ENCODE results near the gene COX7A2.

- TF ChIP-seq CTCF (IDR thresholded peaks at IDR 0.05; ENCODE audit: borderline replicate concordance, extremely low read depth, low read length, poor library complexity, severe bottlenecking) (no peak), EZH2 (IDR thresholded peaks at IDR 0.05; ENCODE audit: borderline replicate concordance, low read depth, low read length, severe bottlenecking) (no peak)
These were observed 24.8 kb upstream of the COX7A2 start for GRCh38 chr6:75268121-75268987.
